LHCN-M2 (cell line): ENCODE data around the gene CSAD. TPM values are rescaled to one million over a fixed set of nuclear protein-coding genes. Genes with fewer than 3 reads are reported as not detected.

ENCODE experiments used
- DNase-seq: peaks from one replicate; pipeline ENCODE4 v3.0.0-alpha.2; 2012; ENCODE audit warnings: low read depth
- polyA plus RNA-seq: library from polyadenylated mRNA; unstranded; fragments of >200 nt; gene quantifications from one replicate; pipeline ENCODE4 v1.2.1, GENCODE V29; 2012; ENCODE audit warnings: missing spikeins
- total RNA-seq: library from RNA; depleted of rRNA; stranded (reverse); fragments of >200 nt; gene quantifications from 2 replicates; pipeline ENCODE4 v1.2.3, GENCODE V29; 2014; rRNA removed

Gene CSAD
- total RNA-seq = 5.2 and 6.1 TPM in 2 replicates
- 3.5 TPM for polyA plus RNA-seq

GRCh38 chr12:53180220-53180930 is at the start of gene CSAD, which contains the start of gene ZNF740:
Gene CSAD, minus strand, starts transcription at chr12:53180925. Its CDS starts 7,455 bp downstream, at chr12:53173470.
Gene ZNF740, plus strand, starts transcription at chr12:53180722. Its CDS starts 1,262 bp downstream, at chr12:53181984.
- DNase-seq = peak; percentile 98

- no peak for DNase-seq
Observed at GRCh38 chr12:53230108-53230845, 49.6 kb upstream of the CSAD start.

GRCh38 chr12:53229454-53229853 is 48.7 kb upstream of the CSAD start:
- no peak for DNase-seq

- no peak for DNase-seq
Observed at GRCh38 chr12:53227836-53228235, 47.1 kb upstream of the CSAD start.

- DNase-seq = no peak
Observed at GRCh38 chr12:53227341-53227740, 46.6 kb upstream of the CSAD start.

GRCh38 chr12:53226815-53227214 is 46.1 kb upstream of the CSAD start:
- no peak for DNase-seq

GRCh38 chr12:53225635-53226424 is 45.1 kb upstream of the CSAD start:
- DNase-seq = no peak

- DNase-seq = no peak
Observed at GRCh38 chr12:53224897-53225634, 44.3 kb upstream of the CSAD start.

GRCh38 chr12:53224061-53224896 is 43.6 kb upstream of the CSAD start:
- no peak for DNase-seq

GRCh38 chr12:53223389-53224060 is 42.8 kb upstream of the CSAD start:
- DNase-seq = no peak

GRCh38 chr12:53222806-53223261 is 42.1 kb upstream of the CSAD start:
- DNase-seq = no peak

GRCh38 chr12:53222170-53222721 is 41.5 kb upstream of the CSAD start:
- DNase-seq = no peak

- peak; percentile 53 for DNase-seq
Observed at GRCh38 chr12:53221203-53222080, 40.7 kb upstream of the CSAD start.

- peak; percentile 88 for DNase-seq
Observed at GRCh38 chr12:53220694-53221202, 40.0 kb upstream of the CSAD start.

GRCh38 chr12:53219956-53220693 is 39.4 kb upstream of the CSAD start:
- peak; percentile 76 for DNase-seq

GRCh38 chr12:53219292-53219955 is 38.7 kb upstream of the CSAD start:
- DNase-seq = peak; percentile 53
